ENCODE data around the gene FGF1.
"Not testable (repeated sequence)": the region's sequence is repeated elsewhere in the genome, so short reads cannot be mapped to it uniquely, and the experiment has no call there.

Gene FGF1

GRCh38 chr5:142652563-142652962 is 33.3 kb downstream of the FGF1 start:
- no peaks in the 10 kb centered on the region for H3K27me3 ChIP-seq (ENCODE audit: control insufficient read depth, insufficient read depth, low read length)
- no peaks in the 10 kb centered on the region for H3K36me3 ChIP-seq (ENCODE audit: control insufficient read depth, insufficient read depth, low read length)
- no peaks in the 10 kb centered on the region for H3K79me2 ChIP-seq
- no peak overlapping the region for H3K9ac ChIP-seq
- TF ChIP-seq CTCF (IDR thresholded peaks at IDR 0.05) = no peak
- no peak overlapping the region for H2AFZ ChIP-seq
- no peak overlapping the region for H3K4me2 ChIP-seq (ENCODE audit: low read length)
- no peak overlapping the region for H3K4me3 ChIP-seq (ENCODE audit: low read depth, low read length)
- H3K4me1 ChIP-seq = peaks cover 20% of the 10 kb centered on the region
- H3K27ac ChIP-seq = no peak overlapping the region
- H3K9me3 ChIP-seq (ENCODE audit: control insufficient read depth, low read length) = no peaks in the 10 kb centered on the region

DNA sequence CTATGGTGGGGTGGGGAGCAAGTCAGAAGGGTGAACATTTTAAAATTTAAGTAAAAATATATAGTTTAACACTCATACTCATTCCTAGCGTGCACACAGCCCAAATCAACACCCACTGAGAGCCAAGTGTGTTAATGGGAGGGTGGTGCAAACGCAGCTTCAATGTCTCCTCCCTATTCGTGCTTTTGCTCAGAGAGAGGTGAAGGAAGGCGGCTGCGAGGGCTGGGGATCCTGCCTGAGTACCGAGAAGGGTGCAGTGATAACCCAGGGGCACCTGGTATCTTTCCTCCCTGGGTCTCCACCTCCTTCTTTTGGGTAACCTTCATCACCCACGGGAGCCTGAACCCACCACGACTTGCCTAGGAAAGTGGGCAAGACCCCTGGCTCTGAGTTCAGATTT is 35.0 kb downstream of the FGF1 start:
- H3K4me2 ChIP-seq (ENCODE audit: low read length) = no peak overlapping the region
- no peak overlapping the region for H3K4me3 ChIP-seq (ENCODE audit: low read depth, low read length)
- no peaks in the 10 kb centered on the region for H3K79me2 ChIP-seq
- no peaks in the 10 kb centered on the region for H3K9me3 ChIP-seq (ENCODE audit: control insufficient read depth, low read length)
- H2AFZ ChIP-seq = no peak overlapping the region
- H3K36me3 ChIP-seq (ENCODE audit: control insufficient read depth, insufficient read depth, low read length) = no peaks in the 10 kb centered on the region
- H3K27ac ChIP-seq = no peak overlapping the region
- H3K9ac ChIP-seq = no peak overlapping the region
- no peaks in the 10 kb centered on the region for H3K27me3 ChIP-seq (ENCODE audit: control insufficient read depth, insufficient read depth, low read length)
- H3K4me1 ChIP-seq = peaks cover 20% of the 10 kb centered on the region
- no peak for TF ChIP-seq CTCF (IDR thresholded peaks at IDR 0.05)

GRCh38 chr5:142650060-142650459 is 35.8 kb downstream of the FGF1 start:
- Histone ChIP-seq H3K4me1 (peaks cover 15% of the 10 kb centered on the region), H3K79me2 (no peaks in the 10 kb centered on the region), H3K4me3 (ENCODE audit: low read depth, low read length) (no peak overlapping the region), H2AFZ (no peak overlapping the region), H3K36me3 (ENCODE audit: control insufficient read depth, insufficient read depth, low read length) (no peaks in the 10 kb centered on the region), H3K9ac (no peak overlapping the region), H3K27ac (no peak overlapping the region), H3K27me3 (ENCODE audit: control insufficient read depth, insufficient read depth, low read length) (no peaks in the 10 kb centered on the region), H3K4me2 (ENCODE audit: low read length) (no peak overlapping the region), H3K9me3 (ENCODE audit: control insufficient read depth, low read length) (no peaks in the 10 kb centered on the region)
- TF ChIP-seq CTCF (IDR thresholded peaks at IDR 0.05) = no peak

- not testable (repeated sequence) for H3K27me3 ChIP-seq (ENCODE audit: control insufficient read depth, insufficient read depth, low read length)
Measured at GRCh38 chr5:142648108-142648507, 37.8 kb downstream of the FGF1 start.

GRCh38 chr5:142645456-142645855 is 40.4 kb downstream of the FGF1 start:
- Histone ChIP-seq H3K27ac (no peak overlapping the region), H3K79me2 (no peaks in the 10 kb centered on the region), H3K36me3 (ENCODE audit: control insufficient read depth, insufficient read depth, low read length) (no peaks in the 10 kb centered on the region), H3K4me1 (peaks cover 36% of the 10 kb centered on the region), H3K9me3 (ENCODE audit: control insufficient read depth, low read length) (no peaks in the 10 kb centered on the region), H3K4me2 (ENCODE audit: low read length) (no peak overlapping the region), H3K9ac (no peak overlapping the region), H2AFZ (peak overlapping the region; percentile 23), H3K4me3 (ENCODE audit: low read depth, low read length) (no peak overlapping the region), H3K27me3 (ENCODE audit: control insufficient read depth, insufficient read depth, low read length) (no peaks in the 10 kb centered on the region)
- TF ChIP-seq CTCF (IDR thresholded peaks at IDR 0.05) = no peak

More at GRCh38 chr5:142648108-142648507, 37.8 kb downstream of the FGF1 start:
- not testable (repeated sequence) for H3K4me2 ChIP-seq (ENCODE audit: low read length); H3K79me2 ChIP-seq; H3K9ac ChIP-seq; H3K36me3 ChIP-seq (ENCODE audit: control insufficient read depth, insufficient read depth, low read length); H3K9me3 ChIP-seq (ENCODE audit: control insufficient read depth, low read length); H2AFZ ChIP-seq; H3K27ac ChIP-seq; H3K4me3 ChIP-seq (ENCODE audit: low read depth, low read length)
- H3K4me1 ChIP-seq = peaks cover 19% of the 10 kb centered on the region

Data from parathyroid adenoma (tissue), 2 donors.